GM21367 (cell line): ENCODE measurements around the gene FHL2.
A peak's percentile ranks its signal among the peaks of the same experiment; 100 is the strongest.

ENCODE experiments used
- ATAC-seq: cut with Tn5 transposase; IDR thresholded peaks from one replicate; pipeline ENCODE4 v1.9.1; 2021; ENCODE audit not compliant: unreplicated experiment

The FHL2 gene

DNA sequence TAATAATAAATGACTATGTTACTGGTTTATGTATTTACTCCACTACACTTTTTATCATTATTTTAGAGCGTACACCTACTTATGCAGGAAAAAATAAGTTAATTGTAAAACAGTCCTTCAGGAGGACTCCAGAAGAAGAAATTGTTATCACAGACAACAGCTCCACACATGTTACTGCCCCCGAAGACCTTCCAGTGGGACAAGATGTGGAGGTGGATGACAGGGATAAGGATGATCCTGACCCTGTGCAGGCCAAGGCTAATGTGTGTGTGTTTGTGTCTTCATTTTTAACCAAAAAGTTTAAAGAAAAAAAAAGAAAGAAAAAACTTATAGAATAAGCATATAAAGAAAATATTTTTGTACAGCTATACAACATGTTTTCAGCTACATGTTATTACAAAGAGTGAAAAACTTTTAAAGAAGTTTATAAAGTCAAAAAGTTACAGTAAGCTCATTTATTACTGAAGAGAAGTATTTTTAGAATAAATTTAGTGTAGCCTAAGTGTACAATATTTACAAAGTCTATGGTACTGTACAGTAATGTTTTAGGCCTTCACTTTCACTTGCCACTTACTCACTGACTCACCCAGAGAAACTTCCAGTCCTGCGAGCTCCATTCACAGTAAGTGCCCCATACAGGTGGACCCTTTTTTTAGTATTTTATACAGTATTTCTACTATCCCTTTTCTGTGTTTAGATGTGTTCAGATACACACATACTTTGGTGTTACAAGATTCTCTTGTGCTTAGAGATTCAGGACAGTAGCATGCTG is 76.8 kb downstream of the FHL2 start:
- no peak for ATAC-seq

- ATAC-seq, result no peak
Measured at GRCh38 chr2:105320651-105321215, 78.1 kb downstream of the FHL2 start.

GRCh38 chr2:105317937-105318336 is 80.9 kb downstream of the FHL2 start:
- ATAC-seq, result no peak

DNA sequence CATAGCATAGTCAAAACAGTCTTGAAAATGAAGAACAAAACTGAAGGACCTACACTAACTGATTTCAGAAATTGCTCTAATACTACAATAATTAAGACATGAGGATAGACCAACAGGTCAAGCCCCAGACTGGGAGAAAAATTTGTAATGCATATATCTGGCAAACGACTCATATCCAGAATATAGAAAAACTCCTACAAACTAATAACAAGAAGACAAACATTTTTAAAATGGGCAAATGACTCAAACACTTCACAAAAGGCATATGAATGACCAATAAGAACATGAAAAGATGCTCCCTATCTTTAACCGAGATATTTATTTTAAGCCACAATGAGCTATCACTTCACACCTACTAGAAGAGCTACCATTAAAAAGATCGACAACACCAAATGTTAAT is 83.5 kb downstream of the FHL2 start:
- ATAC-seq, result peak; percentile 38

DNA sequence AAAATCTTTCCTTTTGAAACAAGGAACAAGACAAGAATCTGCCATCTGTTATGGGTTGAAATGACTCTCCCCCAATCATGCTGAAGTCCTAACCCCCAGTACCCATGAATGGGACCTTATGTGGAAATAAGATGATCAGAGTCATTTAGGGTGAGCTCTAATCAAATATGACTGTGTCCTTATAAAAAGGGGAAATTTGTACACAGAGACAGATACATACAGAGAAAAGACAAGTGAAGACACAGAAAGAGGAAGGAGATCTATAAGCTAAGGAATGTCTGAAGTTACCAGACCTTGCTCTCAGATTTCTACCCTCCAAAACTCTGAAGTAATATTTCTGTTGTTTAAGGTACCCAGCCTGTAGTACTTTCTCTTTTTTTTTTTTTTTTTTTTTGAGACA is 85.0 kb downstream of the FHL2 start:
- no peak for ATAC-seq
